ENCODE results near the gene KLHL25.

The KLHL25 gene

GRCh38 chr15:85760531-85761371 is 34.0 kb downstream of the KLHL25 start:
- DNase-seq = no peak

GRCh38 chr15:85760049-85760448 is 34.7 kb downstream of the KLHL25 start:
- no peak for DNase-seq

- no peak for DNase-seq
Observed at GRCh38 chr15:85759376-85759775, 35.3 kb downstream of the KLHL25 start.

- no peak for DNase-seq
Observed at GRCh38 chr15:85758655-85758978, 36.1 kb downstream of the KLHL25 start.

- DNase-seq = no peak
Observed at GRCh38 chr15:85757939-85758654, 36.6 kb downstream of the KLHL25 start.

- no peak for DNase-seq
Observed at GRCh38 chr15:85757073-85757938, 37.4 kb downstream of the KLHL25 start.

GRCh38 chr15:85756411-85757072 is 38.2 kb downstream of the KLHL25 start:
- no peak for DNase-seq

- DNase-seq = no peak
Observed at GRCh38 chr15:85755942-85756341, 38.8 kb downstream of the KLHL25 start.

- no peak for DNase-seq
Observed at GRCh38 chr15:85755471-85755870, 39.3 kb downstream of the KLHL25 start.

- DNase-seq = no peak
Observed at GRCh38 chr15:85754989-85755388, 39.7 kb downstream of the KLHL25 start.

GRCh38 chr15:85753791-85754452 is 40.8 kb downstream of the KLHL25 start:
- DNase-seq = no peak

GRCh38 chr15:85753261-85753660 is 41.5 kb downstream of the KLHL25 start:
- DNase-seq = no peak

GRCh38 chr15:85752491-85752961 is 42.2 kb downstream of the KLHL25 start:
- DNase-seq = no peak

- no peak for DNase-seq
Observed at GRCh38 chr15:85752124-85752475, 42.6 kb downstream of the KLHL25 start.

GRCh38 chr15:85751291-85752123 is 43.2 kb downstream of the KLHL25 start:
- no peak for DNase-seq

GRCh38 chr15:85750319-85751290 is 44.1 kb downstream of the KLHL25 start:
- no peak for DNase-seq

- no peak for DNase-seq
Observed at GRCh38 chr15:85749261-85750151, 45.2 kb downstream of the KLHL25 start.

- no peak for DNase-seq
Observed at GRCh38 chr15:85748729-85749128, 46.0 kb downstream of the KLHL25 start.

GRCh38 chr15:85748176-85748575 is 46.5 kb downstream of the KLHL25 start:
- DNase-seq = no peak

Data from activated CD4-positive, alpha-beta T cell treated with anti-CD3 and anti-CD28 coated beads for 4 hours (primary cell).